Measurements from ENCODE around the gene FAM110D. TPM values are rescaled to one million over a fixed set of nuclear protein-coding genes. Genes with fewer than 3 reads are reported as not detected.

The FAM110D gene
- polyA plus RNA-seq, 1 donor from 2014 or later, result 0.31 TPM

GRCh38 chr1:26121854-26122773 lies 36.8 kb upstream of the FAM110D start:
- Histone ChIP-seq H3K9me2 (ENCODE audit: insufficient read depth, low read length) (no peaks in the 10 kb centered on the region), H4K20me1 (ENCODE audit: insufficient read depth) (no peaks in the 10 kb centered on the region), H3K79me2 (replicated peaks; ENCODE audit: insufficient read depth, low read length) (no peaks in the 10 kb centered on the region), H2AFZ (ENCODE audit: low read depth, low read length) (no peak overlapping the region), H3K4me3 (ENCODE audit: low read length) (no peak overlapping the region), H3K36me3 (ENCODE audit: insufficient read depth, low read length) (peaks cover 6% of the 10 kb centered on the region), H3K4me2 (ENCODE audit: low read length) (no peak overlapping the region), H3K9me3 (ENCODE audit: low read length) (no peaks in the 10 kb centered on the region), H3K27ac (ENCODE audit: low read length) (no peak overlapping the region), H3K9ac (ENCODE audit: low read length) (no peak overlapping the region), H3K27me3 (ENCODE audit: insufficient read depth, low read depth, low read length) (no peaks in the 10 kb centered on the region), H3F3A (ENCODE audit: insufficient read depth, low read length, poor library complexity, severe bottlenecking) (no peaks in the 10 kb centered on the region)
- TF ChIP-seq SMC3 (conservative IDR thresholded peaks at IDR 0.05; ENCODE audit: poor library complexity), result no peak
- TF ChIP-seq MXI1 (conservative IDR thresholded peaks at IDR 0.05; ENCODE audit: poor library complexity, severe bottlenecking), result no peak

GRCh38 chr1:26122988-26123973 lies 35.6 kb upstream of the FAM110D start:
- Histone ChIP-seq H3K4me2 (ENCODE audit: low read length) (no peak overlapping the region), H2AFZ (ENCODE audit: low read depth, low read length) (no peak overlapping the region)
- no peak for TF ChIP-seq EZH2 (IDR thresholded peaks at IDR 0.05; ENCODE audit: borderline replicate concordance, insufficient read depth, low read length, poor library complexity, severe bottlenecking)
- TF ChIP-seq, protein P1, sequence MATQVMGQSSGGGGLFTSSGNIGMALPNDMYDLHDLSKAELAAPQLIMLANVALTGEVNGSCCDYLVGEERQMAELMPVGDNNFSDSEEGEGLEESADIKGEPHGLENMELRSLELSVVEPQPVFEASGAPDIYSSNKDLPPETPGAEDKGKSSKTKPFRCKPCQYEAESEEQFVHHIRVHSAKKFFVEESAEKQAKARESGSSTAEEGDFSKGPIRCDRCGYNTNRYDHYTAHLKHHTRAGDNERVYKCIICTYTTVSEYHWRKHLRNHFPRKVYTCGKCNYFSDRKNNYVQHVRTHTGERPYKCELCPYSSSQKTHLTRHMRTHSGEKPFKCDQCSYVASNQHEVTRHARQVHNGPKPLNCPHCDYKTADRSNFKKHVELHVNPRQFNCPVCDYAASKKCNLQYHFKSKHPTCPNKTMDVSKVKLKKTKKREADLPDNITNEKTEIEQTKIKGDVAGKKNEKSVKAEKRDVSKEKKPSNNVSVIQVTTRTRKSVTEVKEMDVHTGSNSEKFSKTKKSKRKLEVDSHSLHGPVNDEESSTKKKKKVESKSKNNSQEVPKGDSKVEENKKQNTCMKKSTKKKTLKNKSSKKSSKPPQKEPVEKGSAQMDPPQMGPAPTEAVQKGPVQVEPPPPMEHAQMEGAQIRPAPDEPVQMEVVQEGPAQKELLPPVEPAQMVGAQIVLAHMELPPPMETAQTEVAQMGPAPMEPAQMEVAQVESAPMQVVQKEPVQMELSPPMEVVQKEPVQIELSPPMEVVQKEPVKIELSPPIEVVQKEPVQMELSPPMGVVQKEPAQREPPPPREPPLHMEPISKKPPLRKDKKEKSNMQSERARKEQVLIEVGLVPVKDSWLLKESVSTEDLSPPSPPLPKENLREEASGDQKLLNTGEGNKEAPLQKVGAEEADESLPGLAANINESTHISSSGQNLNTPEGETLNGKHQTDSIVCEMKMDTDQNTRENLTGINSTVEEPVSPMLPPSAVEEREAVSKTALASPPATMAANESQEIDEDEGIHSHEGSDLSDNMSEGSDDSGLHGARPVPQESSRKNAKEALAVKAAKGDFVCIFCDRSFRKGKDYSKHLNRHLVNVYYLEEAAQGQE (IDR thresholded peaks at IDR 0.05; ENCODE audit: borderline replicate concordance), result no peak
- TF ChIP-seq POLR2AphosphoS5 (IDR thresholded peaks at IDR 0.05), result no peak
- TF ChIP-seq EP300 (conservative IDR thresholded peaks at IDR 0.05; ENCODE audit: poor library complexity, severe bottlenecking), result no peak
- TF ChIP-seq RAD21 (conservative IDR thresholded peaks at IDR 0.05), result no peak

More at GRCh38 chr1:26122988-26123973, 35.6 kb upstream of the FAM110D start:
- no peaks in the 10 kb centered on the region for H3K9me3 ChIP-seq (ENCODE audit: low read length)
- no peaks in the 10 kb centered on the region for H3K79me2 ChIP-seq (replicated peaks; ENCODE audit: insufficient read depth, low read length)
- no peaks in the 10 kb centered on the region for H3K27me3 ChIP-seq (ENCODE audit: insufficient read depth, low read depth, low read length)
- no peaks in the 10 kb centered on the region for H4K20me1 ChIP-seq (ENCODE audit: insufficient read depth)
- H3F3A ChIP-seq (ENCODE audit: insufficient read depth, low read length, poor library complexity, severe bottlenecking), result no peaks in the 10 kb centered on the region
- H3K9me2 ChIP-seq (ENCODE audit: insufficient read depth, low read length), result no peaks in the 10 kb centered on the region
- no peak overlapping the region for H3K4me3 ChIP-seq (ENCODE audit: low read length)
- H3K27ac ChIP-seq (ENCODE audit: low read length), result no peak overlapping the region
- peaks cover 6% of the 10 kb centered on the region for H3K36me3 ChIP-seq (ENCODE audit: insufficient read depth, low read length)
- H3K9ac ChIP-seq (ENCODE audit: low read length), result no peak overlapping the region
